ENCODE results near the gene TNS2. TPM values are rescaled to one million over a fixed set of nuclear protein-coding genes. Genes with fewer than 3 reads are reported as not detected.

Gene TNS2
- total RNA-seq, 1 experiment from 2014 or later = 3.4 TPM

- no peak overlapping the region for H3K27ac ChIP-seq (ENCODE audit: low read depth, low read length, poor library complexity, severe bottlenecking)
- ChIA-PET POLR2A (ENCODE audit: low non-redundant PET) (no interaction called here), CTCF (no interaction called here)
- BruUV-seq (replicated peaks) = no TSS peak
- intact Hi-C loops (cut with micrococcal nuclease; ENCODE audit: unreplicated experiment) = no loop called here
- H3K4me3 ChIP-seq (ENCODE audit: low read depth, low read length, poor library complexity, severe bottlenecking) = no peak overlapping the region
- no peak for DNase-seq (ENCODE audit: low spot score)
- peaks cover 4% of the 10 kb centered on the region for H3K4me1 ChIP-seq (ENCODE audit: insufficient read depth, low read length, poor library complexity, severe bottlenecking)
- no peaks in the 10 kb centered on the region for H3K36me3 ChIP-seq (ENCODE audit: insufficient read depth, low read length, poor library complexity, severe bottlenecking)
- TF ChIP-seq EZH2 (IDR thresholded peaks at IDR 0.05; ENCODE audit: borderline replicate concordance, low read depth, low read length, poor library complexity, severe bottlenecking) (no peak), CTCF (conservative IDR thresholded peaks at IDR 0.05; ENCODE audit: low read depth, low read length) (no peak)
- no peaks in the 10 kb centered on the region for H3K27me3 ChIP-seq (replicated peaks; ENCODE audit: insufficient read depth, low read depth, low read length, poor library complexity)
- H3K9me3 ChIP-seq (ENCODE audit: low read depth, low read length, poor library complexity, severe bottlenecking) = no peaks in the 10 kb centered on the region
Measured at GRCh38 chr12:53082637-53083175, 32.8 kb downstream of the TNS2 start.

- Histone ChIP-seq H3K4me1 (ENCODE audit: insufficient read depth, low read length, poor library complexity, severe bottlenecking) (no peaks in the 10 kb centered on the region), H3K9me3 (ENCODE audit: low read depth, low read length, poor library complexity, severe bottlenecking) (no peaks in the 10 kb centered on the region), H3K27me3 (replicated peaks; ENCODE audit: insufficient read depth, low read depth, low read length, poor library complexity) (no peaks in the 10 kb centered on the region), H3K27ac (ENCODE audit: low read depth, low read length, poor library complexity, severe bottlenecking) (no peak overlapping the region), H3K36me3 (ENCODE audit: insufficient read depth, low read length, poor library complexity, severe bottlenecking) (no peaks in the 10 kb centered on the region), H3K4me3 (ENCODE audit: low read depth, low read length, poor library complexity, severe bottlenecking) (no peak overlapping the region)
- ChIA-PET POLR2A (ENCODE audit: low non-redundant PET) (no interaction called here), CTCF (no interaction called here)
- TF ChIP-seq CTCF (conservative IDR thresholded peaks at IDR 0.05; ENCODE audit: low read depth, low read length) (no peak), EZH2 (IDR thresholded peaks at IDR 0.05; ENCODE audit: borderline replicate concordance, low read depth, low read length, poor library complexity, severe bottlenecking) (no peak)
- intact Hi-C loops (cut with micrococcal nuclease; ENCODE audit: unreplicated experiment) = no loop called here
- DNase-seq (ENCODE audit: low spot score) = no peak
- no TSS peak for BruUV-seq (replicated peaks)
Measured at GRCh38 chr12:53086361-53086760, 36.5 kb downstream of the TNS2 start.

GRCh38 chr12:53090105-53090504, 40.2 kb downstream of the TNS2 start:
- Histone ChIP-seq H3K9me3 (ENCODE audit: low read depth, low read length, poor library complexity, severe bottlenecking) (no peaks in the 10 kb centered on the region), H3K27ac (ENCODE audit: low read depth, low read length, poor library complexity, severe bottlenecking) (no peak overlapping the region), H3K36me3 (ENCODE audit: insufficient read depth, low read length, poor library complexity, severe bottlenecking) (no peaks in the 10 kb centered on the region), H3K4me1 (ENCODE audit: insufficient read depth, low read length, poor library complexity, severe bottlenecking) (no peaks in the 10 kb centered on the region), H3K4me3 (ENCODE audit: low read depth, low read length, poor library complexity, severe bottlenecking) (no peak overlapping the region), H3K27me3 (replicated peaks; ENCODE audit: insufficient read depth, low read depth, low read length, poor library complexity) (no peaks in the 10 kb centered on the region)
- no peak for DNase-seq (ENCODE audit: low spot score)
- no TSS peak for BruUV-seq (replicated peaks)
- ChIA-PET CTCF (no interaction called here), POLR2A (ENCODE audit: low non-redundant PET) (no interaction called here)
- intact Hi-C loops (cut with micrococcal nuclease; ENCODE audit: unreplicated experiment) = no loop called here
- TF ChIP-seq EZH2 (IDR thresholded peaks at IDR 0.05; ENCODE audit: borderline replicate concordance, low read depth, low read length, poor library complexity, severe bottlenecking) (no peak), CTCF (conservative IDR thresholded peaks at IDR 0.05; ENCODE audit: low read depth, low read length) (no peak)

Measured in A673 (cell line).